Activated T-cell treated with anti-CD3 and anti-CD28 coated beads for 24 hours (primary cell): ENCODE data around the gene CYBC1.
"Not testable (repeated sequence)": the region's sequence is repeated elsewhere in the genome, so short reads cannot be mapped to it uniquely, and the experiment has no call there.

Experiments used
- DNase-seq: peaks from one replicate; pipeline ENCODE4 v3.0.0-alpha.2; 2020; ENCODE audit warnings: low read depth

The CYBC1 gene

DNA sequence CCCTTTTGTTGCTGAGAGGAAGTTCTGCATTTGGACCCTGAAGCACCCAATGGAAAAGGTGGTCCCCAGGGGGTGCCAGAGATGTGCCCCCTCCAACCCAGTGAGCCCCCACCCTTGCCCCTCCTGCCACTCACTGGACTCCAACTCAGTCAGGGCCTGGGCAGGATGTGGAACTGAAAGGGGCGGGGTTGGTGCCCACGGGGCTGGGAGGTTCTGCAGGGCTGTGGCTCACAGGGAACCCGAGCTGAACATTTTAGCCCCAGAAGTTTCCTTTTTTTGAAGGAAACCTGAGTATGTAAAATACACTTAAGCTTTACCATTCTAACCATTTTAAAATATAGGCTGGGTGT lies 16.4 kb downstream of the CYBC1 start:
- no peak for DNase-seq

DNA sequence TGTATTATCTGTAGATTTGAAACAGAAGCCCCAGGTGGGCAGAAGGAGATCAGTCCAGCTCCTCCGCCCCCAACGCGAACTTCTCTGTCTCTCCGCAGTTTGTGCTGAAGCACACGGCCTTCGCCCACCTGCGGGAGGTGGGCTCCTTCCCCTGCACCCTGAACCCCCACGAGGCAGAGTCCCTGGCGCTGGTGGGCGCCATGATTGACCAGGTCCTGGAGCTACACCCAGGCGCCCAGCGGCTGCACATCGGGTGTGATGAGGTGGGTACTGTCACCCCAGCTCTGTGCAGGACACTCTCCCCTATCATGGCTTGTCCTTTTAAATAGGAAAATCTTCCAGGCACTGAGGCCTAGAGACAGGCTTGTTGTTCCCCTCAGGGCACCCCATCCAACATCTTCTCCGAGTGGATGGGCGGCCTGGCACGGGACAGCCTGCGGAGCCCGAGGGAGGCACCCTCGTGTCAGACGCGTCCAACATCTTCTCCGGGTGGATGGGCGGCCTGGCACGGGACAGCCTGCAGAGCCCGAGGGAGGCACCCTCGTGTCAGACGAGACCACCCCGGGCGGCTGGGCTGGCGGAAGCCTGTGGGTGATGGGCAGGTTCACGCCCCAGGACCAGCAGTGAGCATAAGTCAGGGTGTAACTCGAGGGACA lies 16.9 kb downstream of the CYBC1 start:
- DNase-seq, result no peak

DNA sequence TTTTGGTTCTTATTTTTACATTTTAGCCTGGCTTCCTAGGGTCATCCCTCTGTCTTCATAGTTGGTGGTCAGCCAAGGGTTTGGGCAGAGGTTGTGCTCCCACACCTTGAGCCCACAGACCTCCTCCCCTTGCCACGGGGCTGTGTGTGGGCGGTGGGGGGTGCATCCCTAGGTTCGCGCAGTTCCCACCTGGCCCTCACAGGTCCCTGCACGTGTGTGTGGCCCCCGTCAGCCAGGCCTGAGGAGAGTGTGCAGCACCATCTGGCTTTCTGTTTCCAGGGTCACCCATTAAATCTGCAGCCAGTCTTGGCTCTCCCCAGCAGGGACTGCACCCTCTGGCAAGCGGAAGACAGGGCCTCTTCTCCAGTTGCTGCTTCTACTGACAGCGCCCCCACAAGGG lies 18.5 kb downstream of the CYBC1 start:
- no peak for DNase-seq

- no peak for DNase-seq
Measured at GRCh38 chr17:82429824-82430223, 20.7 kb downstream of the CYBC1 start.

- DNase-seq, result no peak
Measured at GRCh38 chr17:82428546-82428945, 22.0 kb downstream of the CYBC1 start.

- no peak for DNase-seq
Measured at GRCh38 chr17:82424863-82425159, 25.7 kb downstream of the CYBC1 start.

GRCh38 chr17:82424001-82424862 lies 26.3 kb downstream of the CYBC1 start:
- DNase-seq, result no peak

DNA sequence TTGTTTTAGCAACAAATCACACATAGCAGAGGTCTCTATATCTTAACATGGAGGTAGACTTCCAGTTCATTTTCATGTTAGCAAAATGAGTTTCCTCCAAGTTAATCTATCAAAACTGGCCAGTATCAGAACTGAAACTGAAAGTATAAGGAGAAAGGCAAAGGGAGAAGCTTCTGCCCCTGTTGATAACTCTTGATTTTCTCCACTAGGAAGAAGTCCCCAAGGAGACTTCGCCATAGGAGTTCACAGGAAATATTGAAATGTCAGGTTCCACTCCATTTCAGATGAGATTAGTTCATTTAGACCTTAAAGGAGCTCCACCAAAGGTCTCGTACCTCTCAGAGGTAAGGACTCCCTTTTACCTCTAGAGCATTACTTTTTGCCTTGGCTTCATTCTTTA lies 31.0 kb downstream of the CYBC1 start:
- no peak for DNase-seq

GRCh38 chr17:82418001-82418986 lies 32.3 kb downstream of the CYBC1 start, which contains the start of the genes HEXD and OGFOD3:
Gene HEXD, plus strand, starts transcription at chr17:82418347. Its CDS starts 1,453 bp downstream, at chr17:82419800.
Gene OGFOD3, minus strand, starts transcription at chr17:82418586. Its CDS starts 101 bp downstream, at chr17:82418485.
- peak; percentile 74 for DNase-seq

DNA sequence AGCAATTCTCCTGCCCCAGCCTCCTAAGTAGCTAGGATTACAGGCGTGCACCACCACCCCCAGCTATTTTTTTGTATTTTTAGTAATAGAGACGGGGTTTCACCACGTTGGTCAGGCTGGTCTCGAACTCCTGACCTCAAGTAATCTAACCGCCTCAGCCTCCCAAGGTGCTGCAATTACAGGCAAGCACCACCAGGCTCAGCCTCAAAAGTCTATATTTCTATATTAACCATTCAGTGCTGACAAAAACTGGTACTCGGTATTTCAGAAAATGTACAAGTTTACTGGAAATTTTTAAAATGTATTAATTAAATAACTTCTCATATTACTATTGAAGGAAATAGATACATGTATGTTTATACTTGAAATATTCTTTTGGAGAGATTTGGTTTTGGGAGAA lies 33.8 kb downstream of the CYBC1 start:
- no peak for DNase-seq

DNA sequence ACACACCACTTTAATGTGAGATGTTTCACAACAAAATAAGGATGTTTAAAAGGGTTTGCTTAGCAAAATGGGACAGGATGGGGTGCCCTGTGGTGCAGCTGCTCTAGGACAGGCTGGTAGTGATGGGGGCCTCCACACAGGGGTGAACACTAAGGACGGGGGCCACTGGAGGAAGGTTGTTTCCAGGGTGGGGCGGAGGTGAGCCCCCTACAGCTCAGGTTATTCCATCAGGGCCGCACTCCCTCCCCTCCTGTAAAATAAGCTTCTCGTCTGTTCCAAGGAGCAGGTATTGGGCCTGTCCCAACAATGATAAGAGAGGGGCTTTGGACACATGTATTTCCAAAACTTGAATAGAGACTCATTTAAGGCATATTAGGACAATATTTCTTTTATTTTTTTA lies 34.3 kb downstream of the CYBC1 start:
- no peak for DNase-seq

GRCh38 chr17:82415786-82416185 lies 34.8 kb downstream of the CYBC1 start:
- DNase-seq, result no peak

GRCh38 chr17:82415336-82415735 lies 35.2 kb downstream of the CYBC1 start:
- DNase-seq, result no peak

DNA sequence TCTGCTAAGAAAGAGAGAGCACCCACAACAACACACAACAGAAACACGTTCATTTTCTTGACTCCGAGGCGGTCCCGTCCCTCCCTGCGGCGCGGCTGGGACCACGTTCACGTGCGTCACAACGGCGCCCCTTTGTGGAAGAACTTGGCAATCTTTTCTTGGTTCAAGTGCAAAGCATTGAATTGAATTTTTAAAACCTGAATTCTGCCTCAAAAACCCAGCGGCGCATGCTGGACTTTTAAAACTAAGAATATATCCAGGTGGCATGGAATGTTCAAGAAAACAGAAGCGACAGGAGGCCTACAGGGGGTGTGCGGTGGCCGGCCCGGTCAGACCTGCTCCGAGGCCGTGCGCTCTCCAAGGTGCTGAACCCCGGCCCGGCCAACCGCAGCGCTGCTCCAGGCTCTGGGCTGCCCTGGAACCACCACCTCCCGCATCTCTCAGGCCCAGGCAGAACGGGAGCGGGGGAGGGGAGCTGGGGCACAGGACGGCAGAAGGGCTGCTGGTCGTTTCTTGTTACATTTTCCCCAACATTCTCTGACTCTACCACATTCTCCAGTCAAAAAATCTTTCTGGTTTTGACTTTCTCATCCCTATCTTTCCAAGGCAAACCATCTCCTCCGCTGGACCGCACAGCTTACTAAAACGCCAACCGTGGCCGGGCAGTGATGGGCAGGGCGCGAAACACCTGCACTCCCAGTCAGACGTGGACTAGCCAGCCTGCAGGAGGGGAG lies 35.8 kb downstream of the CYBC1 start:
- peak; percentile 64 for DNase-seq

GRCh38 chr17:82412535-82413520 lies 37.7 kb downstream of the CYBC1 start:
- no peak for DNase-seq

DNA sequence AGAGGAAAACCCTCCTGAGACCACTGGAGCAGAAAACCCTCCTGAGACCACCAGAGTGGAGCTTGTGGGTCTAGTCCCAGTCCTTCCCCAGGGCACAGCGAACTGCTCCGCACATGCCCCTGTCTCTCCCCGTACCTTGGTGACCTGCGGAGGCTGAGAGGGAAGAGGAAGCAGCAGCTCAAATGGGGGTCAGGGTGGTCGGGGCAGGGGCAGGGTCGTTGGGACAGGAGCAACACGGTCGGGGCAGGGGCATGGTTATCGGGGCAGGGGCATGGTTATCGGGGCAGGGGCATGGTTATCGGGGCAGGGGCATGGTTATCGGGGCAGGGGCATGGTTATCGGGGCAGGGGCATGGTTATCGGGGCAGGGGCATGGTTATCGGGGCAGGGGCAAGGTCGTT lies 38.5 kb downstream of the CYBC1 start:
- DNase-seq, result not testable (repeated sequence)

DNA sequence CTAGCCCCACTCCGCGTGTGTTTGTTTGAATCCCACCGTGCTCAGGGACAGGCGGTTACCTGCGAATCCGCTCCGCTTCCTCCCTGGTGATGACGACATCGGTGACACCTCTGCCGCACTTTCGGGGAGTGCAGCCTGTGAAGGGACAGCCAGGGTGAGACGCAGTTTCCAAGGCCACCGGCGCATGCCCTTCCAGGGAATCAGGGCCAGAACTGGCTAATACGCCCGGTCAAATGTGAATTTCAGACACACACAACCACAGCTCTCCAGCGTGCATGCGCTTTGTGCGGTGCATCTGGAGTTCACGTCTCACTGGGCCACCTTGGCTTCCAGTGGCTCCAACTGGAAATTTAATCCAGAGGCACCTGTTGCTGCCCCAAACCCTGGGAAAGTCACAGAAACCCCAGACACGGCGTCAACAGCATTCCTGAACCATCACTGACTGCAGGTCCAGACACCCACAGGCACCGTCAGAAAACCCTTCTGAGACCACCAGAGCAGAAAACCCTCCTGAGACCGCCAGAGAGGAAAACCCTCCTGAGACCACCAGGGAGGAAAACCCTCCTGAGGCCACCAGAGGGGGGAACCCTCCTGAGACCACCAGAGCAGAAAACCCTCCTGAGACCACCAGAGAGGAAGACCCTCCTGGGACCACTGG lies 39.0 kb downstream of the CYBC1 start:
- no peak for DNase-seq

DNA sequence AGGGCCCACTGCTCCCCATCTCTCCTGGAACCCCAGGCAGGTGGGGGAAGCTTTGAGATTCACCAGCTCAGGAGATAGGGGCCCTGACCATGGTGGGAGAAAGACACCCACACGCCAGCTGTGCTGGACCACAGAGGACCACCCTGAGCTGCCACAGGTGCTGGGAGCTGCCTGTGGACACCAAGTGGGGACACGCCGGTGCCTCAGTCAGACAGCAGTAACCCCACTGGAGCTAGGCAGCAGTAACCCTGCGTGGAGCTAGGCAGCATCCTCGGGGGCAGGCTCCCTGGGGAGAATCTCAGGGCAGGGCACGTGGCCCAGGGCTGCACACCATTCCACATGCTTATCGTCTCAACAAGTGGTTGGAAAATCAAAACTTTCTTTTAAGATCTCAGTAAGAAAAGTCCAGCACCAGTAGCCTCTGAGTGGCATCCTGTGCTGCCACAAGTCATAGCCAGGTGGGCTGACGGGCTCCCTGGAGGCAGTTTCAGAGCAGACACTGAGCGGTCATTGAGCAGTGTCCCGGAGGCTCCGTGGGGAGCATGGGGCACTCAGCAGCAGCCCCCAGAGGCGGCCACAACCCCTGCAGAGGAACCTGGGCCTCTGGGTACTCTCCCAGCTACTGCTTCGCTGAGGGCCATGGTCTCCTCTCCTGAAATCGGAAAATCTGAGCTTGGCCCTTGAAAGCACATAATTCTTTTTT lies 40.4 kb downstream of the CYBC1 start:
- DNase-seq, result no peak

- no peak for DNase-seq
Measured at GRCh38 chr17:82408938-82409318, 41.6 kb downstream of the CYBC1 start.
